ENCODE data around the gene HDLBP.

The HDLBP gene

GRCh38 chr2:241184901-241185300 lies 130.6 kb downstream of the HDLBP start:
- Histone ChIP-seq H3K27me3 (ENCODE audit: control insufficient read depth in 5 of 5, insufficient read depth in 4 of 5, low read length in 5 of 5) (peaks cover 5 to 16% (median 12%) of the 10 kb centered on the region in 5 donors), H3K9me3 (ENCODE audit: control insufficient read depth in 5 of 5, low read length in 5 of 5) (no peaks in the 10 kb centered on the region), H3K9ac (ENCODE audit: low read length in 5 of 5) (no peak overlapping the region), H3K36me3 (ENCODE audit: control insufficient read depth in 5 of 5, insufficient read depth in 5 of 5, low read length in 5 of 5) (peaks cover 0 to 28% (median 22%) of the 10 kb centered on the region in 5 donors), H3K4me3 (ENCODE audit: low read depth in 1 of 5, low read length in 5 of 5) (no peak overlapping the region), H3K4me1 (ENCODE audit: control insufficient read depth in 5 of 5, insufficient read depth in 5 of 5, low read length in 5 of 5) (no peaks in the 10 kb centered on the region), H3K27ac (ENCODE audit: low read depth, low read length) (no peak overlapping the region)

GRCh38 chr2:241183221-241183620 lies 132.3 kb downstream of the HDLBP start:
- Histone ChIP-seq H3K4me3 (ENCODE audit: low read depth in 1 of 5, low read length in 5 of 5) (no peak overlapping the region), H3K9ac (ENCODE audit: low read length in 5 of 5) (no peak overlapping the region), H3K4me1 (ENCODE audit: control insufficient read depth in 5 of 5, insufficient read depth in 5 of 5, low read length in 5 of 5) (no peaks in the 10 kb centered on the region), H3K9me3 (ENCODE audit: control insufficient read depth in 5 of 5, low read length in 5 of 5) (no peaks in the 10 kb centered on the region), H3K36me3 (ENCODE audit: control insufficient read depth in 5 of 5, insufficient read depth in 5 of 5, low read length in 5 of 5) (peaks cover 0 to 39% (median 29%) of the 10 kb centered on the region in 5 donors), H3K27ac (ENCODE audit: low read depth, low read length) (no peak overlapping the region), H3K27me3 (ENCODE audit: control insufficient read depth in 5 of 5, insufficient read depth in 4 of 5, low read length in 5 of 5) (peaks cover 5 to 10% (median 9%) of the 10 kb centered on the region in 5 donors)

DNA sequence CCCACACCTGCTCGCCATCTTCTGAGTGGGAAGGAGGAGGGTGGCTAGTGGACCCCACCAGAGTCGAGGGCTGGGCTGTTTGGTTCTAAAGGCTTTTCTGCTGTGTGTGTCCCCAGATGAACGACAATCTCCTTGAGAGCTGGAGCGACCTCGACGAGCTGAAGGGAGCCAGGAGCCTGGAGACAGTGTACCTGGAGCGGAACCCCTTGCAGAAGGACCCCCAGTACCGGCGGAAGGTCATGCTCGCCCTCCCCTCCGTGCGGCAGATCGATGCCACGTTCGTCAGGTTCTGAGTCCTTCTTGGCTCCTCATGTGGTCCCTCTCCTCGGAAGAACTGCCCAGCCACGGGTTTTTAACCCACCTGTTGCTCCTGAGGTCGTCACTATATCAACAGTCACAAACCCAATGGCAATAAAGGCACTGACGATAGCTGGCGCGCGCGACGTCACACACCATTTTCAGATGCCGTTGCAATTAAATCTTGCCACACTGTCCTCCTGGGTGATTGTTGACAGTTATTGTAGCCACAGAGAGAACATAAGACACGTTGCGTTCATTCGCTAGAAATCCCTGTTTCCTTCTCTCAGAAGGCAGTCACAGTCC lies 132.8 kb downstream of the HDLBP start:
- H3K27ac ChIP-seq (ENCODE audit: low read depth, low read length): no peak overlapping the region
- H3K9me3 ChIP-seq (ENCODE audit: control insufficient read depth in 5 of 5, low read length in 5 of 5): no peaks in the 10 kb centered on the region
- H3K27me3 ChIP-seq (ENCODE audit: control insufficient read depth in 5 of 5, insufficient read depth in 4 of 5, low read length in 5 of 5): peaks cover 0 to 8% (median 5%) of the 10 kb centered on the region in 5 donors
- no peak overlapping the region for H3K4me3 ChIP-seq (ENCODE audit: low read depth in 1 of 5, low read length in 5 of 5)
- H3K9ac ChIP-seq (ENCODE audit: low read length in 5 of 5): no peak overlapping the region
- peaks cover 0 to 43% (median 33%) of the 10 kb centered on the region in 5 donors for H3K36me3 ChIP-seq (ENCODE audit: control insufficient read depth in 5 of 5, insufficient read depth in 5 of 5, low read length in 5 of 5)
- no peaks in the 10 kb centered on the region for H3K4me1 ChIP-seq (ENCODE audit: control insufficient read depth in 5 of 5, insufficient read depth in 5 of 5, low read length in 5 of 5)

- Histone ChIP-seq H3K9me3 (ENCODE audit: control insufficient read depth in 5 of 5, low read length in 5 of 5) (no peaks in the 10 kb centered on the region), H3K4me1 (ENCODE audit: control insufficient read depth in 5 of 5, insufficient read depth in 5 of 5, low read length in 5 of 5) (no peaks in the 10 kb centered on the region), H3K27ac (ENCODE audit: low read depth, low read length) (no peak overlapping the region), H3K27me3 (ENCODE audit: control insufficient read depth in 5 of 5, insufficient read depth in 4 of 5, low read length in 5 of 5) (peaks cover 0 to 6% (median 4%) of the 10 kb centered on the region in 5 donors), H3K36me3 (ENCODE audit: control insufficient read depth in 5 of 5, insufficient read depth in 5 of 5, low read length in 5 of 5) (peaks cover 0 to 48% (median 36%) of the 10 kb centered on the region in 5 donors), H3K4me3 (ENCODE audit: low read depth in 1 of 5, low read length in 5 of 5) (no peak overlapping the region), H3K9ac (ENCODE audit: low read length in 5 of 5) (no peak overlapping the region)
Observed at GRCh38 chr2:241182126-241182525, 133.3 kb downstream of the HDLBP start.

- Histone ChIP-seq H3K9ac (ENCODE audit: low read length in 5 of 5) (no peak overlapping the region), H3K36me3 (ENCODE audit: control insufficient read depth in 5 of 5, insufficient read depth in 5 of 5, low read length in 5 of 5) (peaks cover 0 to 56% (median 42%) of the 10 kb centered on the region in 5 donors), H3K4me1 (ENCODE audit: control insufficient read depth in 5 of 5, insufficient read depth in 5 of 5, low read length in 5 of 5) (no peaks in the 10 kb centered on the region), H3K27ac (ENCODE audit: low read depth, low read length) (no peak overlapping the region), H3K4me3 (ENCODE audit: low read depth in 1 of 5, low read length in 5 of 5) (no peak overlapping the region), H3K9me3 (ENCODE audit: control insufficient read depth in 5 of 5, low read length in 5 of 5) (no peaks in the 10 kb centered on the region), H3K27me3 (ENCODE audit: control insufficient read depth in 5 of 5, insufficient read depth in 4 of 5, low read length in 5 of 5) (no peaks in the 10 kb centered on the region)
Observed at GRCh38 chr2:241180495-241180894, 135.0 kb downstream of the HDLBP start.

DNA sequence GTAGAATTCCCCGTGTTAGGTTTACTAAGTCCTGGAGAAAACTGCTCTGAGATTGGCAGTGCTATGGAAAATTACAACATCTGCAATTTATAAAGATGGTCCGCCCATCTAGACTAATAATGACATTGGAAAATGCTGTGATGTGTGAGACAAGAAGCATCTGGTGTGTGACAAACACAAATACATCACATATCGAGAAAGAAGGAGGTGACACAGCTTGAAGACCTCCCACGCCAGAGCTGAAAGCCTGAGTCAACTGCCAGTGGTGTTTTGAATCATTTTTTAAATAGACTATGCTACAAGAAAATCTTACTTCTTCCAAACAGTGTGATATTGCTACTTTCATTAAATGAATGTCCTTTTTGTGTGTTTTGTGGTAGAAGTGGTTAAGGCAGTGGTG lies 135.6 kb downstream of the HDLBP start:
- Histone ChIP-seq H3K27me3 (ENCODE audit: control insufficient read depth in 5 of 5, insufficient read depth in 4 of 5, low read length in 5 of 5) (no peaks in the 10 kb centered on the region), H3K27ac (ENCODE audit: low read depth, low read length) (no peak overlapping the region), H3K36me3 (ENCODE audit: control insufficient read depth in 5 of 5, insufficient read depth in 5 of 5, low read length in 5 of 5) (peaks cover 5 to 56% (median 46%) of the 10 kb centered on the region in 5 donors), H3K9me3 (ENCODE audit: control insufficient read depth in 5 of 5, low read length in 5 of 5) (no peaks in the 10 kb centered on the region), H3K4me1 (ENCODE audit: control insufficient read depth in 5 of 5, insufficient read depth in 5 of 5, low read length in 5 of 5) (no peaks in the 10 kb centered on the region), H3K9ac (ENCODE audit: low read length in 5 of 5) (no peak overlapping the region), H3K4me3 (ENCODE audit: low read depth in 1 of 5, low read length in 5 of 5) (no peak overlapping the region)

DNA sequence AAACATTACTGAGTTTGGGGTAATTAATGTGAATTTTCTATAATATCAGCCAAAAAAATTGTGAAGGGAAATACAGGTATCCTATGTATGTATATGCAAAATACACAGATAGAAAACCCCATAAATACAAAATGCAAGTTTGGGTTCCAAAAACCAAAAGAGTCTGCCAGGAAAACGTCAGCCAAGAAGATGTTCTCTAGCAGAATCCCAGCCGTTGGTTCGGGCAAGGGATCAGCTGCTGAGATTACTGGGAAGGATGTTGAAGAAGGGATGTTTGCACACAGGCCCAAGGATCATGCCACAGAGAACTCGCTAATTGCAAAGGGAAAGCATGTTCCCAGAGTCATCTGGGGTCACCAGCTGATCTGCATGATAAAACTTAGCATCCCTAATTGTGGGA lies 136.5 kb downstream of the HDLBP start:
- Histone ChIP-seq H3K9ac (ENCODE audit: low read length in 5 of 5) (no peak overlapping the region), H3K27ac (ENCODE audit: low read depth, low read length) (no peak overlapping the region), H3K36me3 (ENCODE audit: control insufficient read depth in 5 of 5, insufficient read depth in 5 of 5, low read length in 5 of 5) (peaks cover 5 to 61% (median 52%) of the 10 kb centered on the region in 5 donors), H3K9me3 (ENCODE audit: control insufficient read depth in 5 of 5, low read length in 5 of 5) (no peaks in the 10 kb centered on the region), H3K4me3 (ENCODE audit: low read depth in 1 of 5, low read length in 5 of 5) (no peak overlapping the region), H3K27me3 (ENCODE audit: control insufficient read depth in 5 of 5, insufficient read depth in 4 of 5, low read length in 5 of 5) (no peaks in the 10 kb centered on the region), H3K4me1 (ENCODE audit: control insufficient read depth in 5 of 5, insufficient read depth in 5 of 5, low read length in 5 of 5) (no peaks in the 10 kb centered on the region)

GRCh38 chr2:241177526-241178334 lies 137.7 kb downstream of the HDLBP start:
- Histone ChIP-seq H3K9me3 (ENCODE audit: control insufficient read depth in 5 of 5, low read length in 5 of 5) (no peaks in the 10 kb centered on the region), H3K27ac (ENCODE audit: low read depth, low read length) (no peak overlapping the region), H3K27me3 (ENCODE audit: control insufficient read depth in 5 of 5, insufficient read depth in 4 of 5, low read length in 5 of 5) (no peaks in the 10 kb centered on the region), H3K9ac (ENCODE audit: low read length in 5 of 5) (no peak overlapping the region), H3K4me1 (ENCODE audit: control insufficient read depth in 5 of 5, insufficient read depth in 5 of 5, low read length in 5 of 5) (no peaks in the 10 kb centered on the region), H3K36me3 (ENCODE audit: control insufficient read depth in 5 of 5, insufficient read depth in 5 of 5, low read length in 5 of 5) (peaks cover 5 to 53% (median 43%) of the 10 kb centered on the region in 5 donors), H3K4me3 (ENCODE audit: low read depth in 1 of 5, low read length in 5 of 5) (no peak overlapping the region)

Measured in subcutaneous abdominal adipose tissue (tissue), 5 donors.